Measurements from ENCODE around the gene MFSD12. TPM values are rescaled to one million over a fixed set of nuclear protein-coding genes. Genes with fewer than 3 reads are reported as not detected.

The MFSD12 gene
- total RNA-seq, 1 experiment from 2014 or later: 34.6 TPM

- H3K27me3 ChIP-seq (ENCODE audit: control insufficient read depth, insufficient read depth, low read length): no peaks in the 10 kb centered on the region
- H3K4me3 ChIP-seq (ENCODE audit: insufficient read depth, low read depth, low read length): no peak overlapping the region
- no peak for DNase-seq
- H3K36me3 ChIP-seq (replicated peaks; ENCODE audit: control insufficient read depth, insufficient read depth, low read length): peaks cover 1% of the 10 kb centered on the region
Measured at GRCh38 chr19:3522421-3523360, 34.7 kb downstream of the MFSD12 start.

GRCh38 chr19:3521104-3521445 lies 36.3 kb downstream of the MFSD12 start:
- DNase-seq: no peak
- Histone ChIP-seq H3K36me3 (replicated peaks; ENCODE audit: control insufficient read depth, insufficient read depth, low read length) (no peaks in the 10 kb centered on the region; the same call in none of the 2 replicates), H3K4me3 (ENCODE audit: insufficient read depth, low read depth, low read length) (no peak overlapping the region), H3K27me3 (ENCODE audit: control insufficient read depth, insufficient read depth, low read length) (no peaks in the 10 kb centered on the region)

- Histone ChIP-seq H3K36me3 (replicated peaks; ENCODE audit: control insufficient read depth, insufficient read depth, low read length) (no peaks in the 10 kb centered on the region; the same call in none of the 2 replicates), H3K4me3 (ENCODE audit: insufficient read depth, low read depth, low read length) (no peak overlapping the region), H3K27me3 (ENCODE audit: control insufficient read depth, insufficient read depth, low read length) (no peaks in the 10 kb centered on the region)
- DNase-seq: peak; percentile 84
Measured at GRCh38 chr19:3520166-3521103, 37.0 kb downstream of the MFSD12 start.

- Histone ChIP-seq H3K36me3 (replicated peaks; ENCODE audit: control insufficient read depth, insufficient read depth, low read length) (no peaks in the 10 kb centered on the region; the same call in none of the 2 replicates), H3K27me3 (ENCODE audit: control insufficient read depth, insufficient read depth, low read length) (no peaks in the 10 kb centered on the region), H3K4me3 (ENCODE audit: insufficient read depth, low read depth, low read length) (no peak overlapping the region)
- DNase-seq: peak; percentile 80
Measured at GRCh38 chr19:3519126-3519525, 38.3 kb downstream of the MFSD12 start.

- Histone ChIP-seq H3K36me3 (replicated peaks; ENCODE audit: control insufficient read depth, insufficient read depth, low read length) (no peaks in the 10 kb centered on the region; the same call in none of the 2 replicates), H3K27me3 (ENCODE audit: control insufficient read depth, insufficient read depth, low read length) (no peaks in the 10 kb centered on the region), H3K4me3 (ENCODE audit: insufficient read depth, low read depth, low read length) (no peak overlapping the region)
- DNase-seq: no peak
Measured at GRCh38 chr19:3518659-3519058, 38.7 kb downstream of the MFSD12 start.

GRCh38 chr19:3518255-3518654 lies 39.1 kb downstream of the MFSD12 start:
- no peak overlapping the region for H3K4me3 ChIP-seq (ENCODE audit: insufficient read depth, low read depth, low read length)
- DNase-seq: peak; percentile 87
- H3K36me3 ChIP-seq (replicated peaks; ENCODE audit: control insufficient read depth, insufficient read depth, low read length): no peaks in the 10 kb centered on the region; the same call in none of the 2 replicates
- H3K27me3 ChIP-seq (ENCODE audit: control insufficient read depth, insufficient read depth, low read length): no peaks in the 10 kb centered on the region

GRCh38 chr19:3517638-3518037 lies 39.7 kb downstream of the MFSD12 start:
- H3K27me3 ChIP-seq (ENCODE audit: control insufficient read depth, insufficient read depth, low read length): no peaks in the 10 kb centered on the region
- no peak for DNase-seq
- H3K4me3 ChIP-seq (ENCODE audit: insufficient read depth, low read depth, low read length): no peak overlapping the region
- H3K36me3 ChIP-seq (replicated peaks; ENCODE audit: control insufficient read depth, insufficient read depth, low read length): no peaks in the 10 kb centered on the region; the same call in none of the 2 replicates

GRCh38 chr19:3516675-3517207 lies 40.6 kb downstream of the MFSD12 start:
- H3K27me3 ChIP-seq (ENCODE audit: control insufficient read depth, insufficient read depth, low read length): no peaks in the 10 kb centered on the region
- no peaks in the 10 kb centered on the region; the same call in none of the 2 replicates for H3K36me3 ChIP-seq (replicated peaks; ENCODE audit: control insufficient read depth, insufficient read depth, low read length)
- no peak for DNase-seq
- no peak overlapping the region for H3K4me3 ChIP-seq (ENCODE audit: insufficient read depth, low read depth, low read length)

GRCh38 chr19:3515891-3516422 lies 41.4 kb downstream of the MFSD12 start:
- Histone ChIP-seq H3K36me3 (replicated peaks; ENCODE audit: control insufficient read depth, insufficient read depth, low read length) (no peaks in the 10 kb centered on the region; the same call in none of the 2 replicates), H3K27me3 (ENCODE audit: control insufficient read depth, insufficient read depth, low read length) (no peaks in the 10 kb centered on the region), H3K4me3 (ENCODE audit: insufficient read depth, low read depth, low read length) (no peak overlapping the region)
- DNase-seq: no peak

GRCh38 chr19:3514930-3515329 lies 42.5 kb downstream of the MFSD12 start:
- DNase-seq: no peak
- H3K4me3 ChIP-seq (ENCODE audit: insufficient read depth, low read depth, low read length): no peak overlapping the region
- no peaks in the 10 kb centered on the region for H3K27me3 ChIP-seq (ENCODE audit: control insufficient read depth, insufficient read depth, low read length)
- H3K36me3 ChIP-seq (replicated peaks; ENCODE audit: control insufficient read depth, insufficient read depth, low read length): no peaks in the 10 kb centered on the region; the same call in none of the 2 replicates

GRCh38 chr19:3513229-3514140 lies 43.9 kb downstream of the MFSD12 start:
- no peaks in the 10 kb centered on the region for H3K27me3 ChIP-seq (ENCODE audit: control insufficient read depth, insufficient read depth, low read length)
- H3K4me3 ChIP-seq (ENCODE audit: insufficient read depth, low read depth, low read length): no peak overlapping the region
- peaks cover 3% of the 10 kb centered on the region for H3K36me3 ChIP-seq (replicated peaks; ENCODE audit: control insufficient read depth, insufficient read depth, low read length)
- no peak for DNase-seq

- DNase-seq: no peak
- Histone ChIP-seq H3K27me3 (ENCODE audit: control insufficient read depth, insufficient read depth, low read length) (no peaks in the 10 kb centered on the region), H3K36me3 (replicated peaks; ENCODE audit: control insufficient read depth, insufficient read depth, low read length) (peaks cover 3% of the 10 kb centered on the region), H3K4me3 (ENCODE audit: insufficient read depth, low read depth, low read length) (no peak overlapping the region)
Measured at GRCh38 chr19:3512562-3513228, 44.7 kb downstream of the MFSD12 start.

Data from H7 (cell line).